ENCODE data around the gene RNASE11. TPM values are rescaled to one million over a fixed set of nuclear protein-coding genes. Genes with fewer than 3 reads are reported as not detected.

Gene RNASE11
- total and polyA plus RNA-seq, 2 donors (not counting 3 experiments of a cell fraction or from before 2014, with no cell fraction given): not detected

GRCh38 chr14:20624495-20625070 is 36.8 kb upstream of the RNASE11 start:
- no peaks in the 10 kb centered on the region for H3K9me1 ChIP-seq (replicated peaks; ENCODE audit: control insufficient read depth, extremely low read depth, insufficient read depth, low read length)
- CTCF ChIA-PET: interaction anchor here (3.4 kb wide), 1 partner anchor 11 kb away, joined by 17 read pairs; no protein-coding TSS in a partner anchor
- no peaks in the 10 kb centered on the region for H3K79me2 ChIP-seq (ENCODE audit: control insufficient read depth, insufficient read depth, low read length)
- peaks cover 14% of the 10 kb centered on the region for H3K4me1 ChIP-seq (ENCODE audit: control insufficient read depth, extremely low read depth, insufficient read depth, low read length)
- dilution Hi-C loops (cut with MboI; ENCODE audit: extremely low pct_ligation_motif_present, low sequenced_read_pairs): no loop called here
- H2AFZ ChIP-seq (ENCODE audit: low read depth, low read length): peak overlapping the region; percentile 93
- peaks cover 24 to 32% of the 10 kb centered on the region in 2 experiments for H3K27me3 ChIP-seq (ENCODE audit: control insufficient read depth in 2 of 2, insufficient read depth in 2 of 2, low read length in 2 of 2)
- peak overlapping the region; percentile 53 for H3K9ac ChIP-seq (replicated peaks; ENCODE audit: extremely low read depth, insufficient read depth, low read length)
- H3K27ac ChIP-seq (ENCODE audit: insufficient read depth, low read depth, low read length): no peak overlapping the region
- H3K36me3 ChIP-seq (ENCODE audit: control insufficient read depth in 2 of 2, extremely low read depth in 1 of 2, insufficient read depth in 2 of 2, low read length in 2 of 2): no peaks in the 10 kb centered on the region
- POLR2A ChIA-PET: no interaction called here
- peak overlapping the region; percentile 15 to 87 (median 64) for H3K4me3 ChIP-seq (replicated peaks in 1 of 3; ENCODE audit: insufficient read depth in 1 of 3, low read depth in 1 of 3, low read length in 3 of 3)
- H3K4me2 ChIP-seq (ENCODE audit: insufficient read depth, low read length): peak overlapping the region; percentile 80
- intact Hi-C loops (cut with micrococcal nuclease): loop anchor here (1.0 kb wide), 3 partner anchors 9 to 57 kb away; no protein-coding TSS in a partner anchor
- TF ChIP-seq GATA2 (IDR thresholded peaks at IDR 0.05; ENCODE audit: insufficient read depth, insufficient read length, low read depth, low read length) (no peak), EZH2 (IDR thresholded peaks at IDR 0.05; ENCODE audit: borderline replicate concordance, low read depth, low read length, severe bottlenecking) (no peak), MYC (IDR thresholded peaks at IDR 0.05; ENCODE audit: low read depth, low read length) (no peak), JUN (IDR thresholded peaks at IDR 0.05; ENCODE audit: borderline replicate concordance, insufficient read depth, insufficient read length, low read depth) (no peak), CTCF (IDR thresholded peaks at IDR 0.05; ENCODE audit: extremely low read depth in 1 of 2, insufficient read depth in 1 of 2, low read depth in 1 of 2, low read length in 2 of 2) (no peak), POLR2AphosphoS5 (IDR thresholded peaks at IDR 0.05; ENCODE audit: insufficient read depth, low read depth, low read length) (no peak), MAX (IDR thresholded peaks at IDR 0.05; ENCODE audit: insufficient read depth, insufficient read length) (no peak), FOS (IDR thresholded peaks at IDR 0.05; ENCODE audit: borderline replicate concordance, insufficient read depth, low read length) (no peak), POLR2A (IDR thresholded peaks at IDR 0.05; ENCODE audit: low read depth, low read length) (no peak)
- no TSS peak for BruUV-seq (replicated peaks)
- no peaks in the 10 kb centered on the region for H3K9me3 ChIP-seq (replicated peaks; ENCODE audit: control insufficient read depth, insufficient read depth, low read length)
- FAIRE-seq (peak; percentile 43), DNase-seq (ENCODE audit: low read depth, low spot score) (no peak)
- H4K20me1 ChIP-seq (replicated peaks; ENCODE audit: control insufficient read depth, extremely low read depth, insufficient read depth, low read length): no peaks in the 10 kb centered on the region
